Activated CD4-positive, alpha-beta T cell treated with anti-CD3 and anti-CD28 coated beads, Interleukin-2, amount 50 U/mL, for 1 hour (primary cell): ENCODE measurements around the gene BAG5.
"Not testable (repeated sequence)": the region's sequence is repeated elsewhere in the genome, so short reads cannot be mapped to it uniquely, and the experiment has no call there.

Source experiments
- DNase-seq: peaks from one replicate; pipeline ENCODE4 v3.0.0-alpha.2; 2020

Gene BAG5, protein sequence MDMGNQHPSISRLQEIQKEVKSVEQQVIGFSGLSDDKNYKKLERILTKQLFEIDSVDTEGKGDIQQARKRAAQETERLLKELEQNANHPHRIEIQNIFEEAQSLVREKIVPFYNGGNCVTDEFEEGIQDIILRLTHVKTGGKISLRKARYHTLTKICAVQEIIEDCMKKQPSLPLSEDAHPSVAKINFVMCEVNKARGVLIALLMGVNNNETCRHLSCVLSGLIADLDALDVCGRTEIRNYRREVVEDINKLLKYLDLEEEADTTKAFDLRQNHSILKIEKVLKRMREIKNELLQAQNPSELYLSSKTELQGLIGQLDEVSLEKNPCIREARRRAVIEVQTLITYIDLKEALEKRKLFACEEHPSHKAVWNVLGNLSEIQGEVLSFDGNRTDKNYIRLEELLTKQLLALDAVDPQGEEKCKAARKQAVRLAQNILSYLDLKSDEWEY

GRCh38 chr14:103562429-103563225 is at the start of gene BAG5, which contains the start of gene COA8:
BAG5 (minus strand) TSS chr14:103562657; CDS start chr14:103561164, 1,493 bp downstream.
COA8 (plus strand) TSS chr14:103562960; CDS start chr14:103563002, 42 bp downstream.
- peak; percentile 81 for DNase-seq

GRCh38 chr14:103611215-103611614 is 48.8 kb upstream of the BAG5 start:
- no peak for DNase-seq

- not testable (repeated sequence) for DNase-seq
These were observed 46.6 kb upstream of the BAG5 start for GRCh38 chr14:103609081-103609480.

DNA sequence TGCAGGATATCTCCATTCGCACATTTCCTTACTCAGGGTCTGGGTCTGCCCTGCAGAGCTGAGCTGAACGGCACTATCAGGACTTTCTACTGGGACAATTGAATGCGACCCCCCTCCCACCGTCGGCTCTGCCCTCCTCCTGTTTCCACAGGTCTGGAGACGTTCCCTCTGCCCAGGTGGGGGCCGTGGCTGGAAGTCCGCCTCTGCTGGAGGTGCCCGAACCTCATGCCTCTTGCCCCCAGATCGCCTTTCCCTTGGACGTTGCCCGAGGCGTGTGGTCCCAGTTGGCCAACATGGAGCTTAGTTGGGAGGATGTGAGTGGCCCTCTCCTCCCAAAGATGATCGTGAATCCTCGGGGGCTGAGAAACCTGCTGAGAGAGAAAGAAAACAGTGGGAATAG is 45.4 kb upstream of the BAG5 start:
- DNase-seq, result no peak

GRCh38 chr14:103606963-103607668 is 44.7 kb upstream of the BAG5 start:
- peak; percentile 36 for DNase-seq

GRCh38 chr14:103604620-103605019 is 42.2 kb upstream of the BAG5 start:
- no peak for DNase-seq

GRCh38 chr14:103600503-103600902 is 38.0 kb upstream of the BAG5 start:
- DNase-seq, result no peak

GRCh38 chr14:103597623-103598377 is 35.3 kb upstream of the BAG5 start:
- no peak for DNase-seq

DNA sequence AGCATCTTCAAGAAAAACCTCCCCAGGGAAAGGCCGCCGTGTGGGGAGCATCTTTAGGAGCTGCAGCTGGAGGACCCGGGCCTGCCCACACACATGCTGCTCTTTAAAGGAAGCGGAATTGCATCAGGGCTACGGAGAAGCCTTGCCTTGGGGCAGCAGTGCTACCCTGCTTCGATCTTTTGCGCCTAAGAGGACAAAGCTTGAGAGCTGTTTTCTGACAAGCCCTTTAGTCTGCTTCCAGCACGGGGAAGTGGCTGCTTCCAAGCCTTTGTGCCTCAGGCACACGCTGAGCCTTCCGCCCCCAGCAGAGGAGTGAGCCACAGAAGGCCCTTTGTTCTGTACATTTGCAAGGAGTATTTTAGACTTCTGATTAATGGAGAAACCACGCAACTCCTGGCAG is 31.8 kb upstream of the BAG5 start:
- DNase-seq, result no peak

DNA sequence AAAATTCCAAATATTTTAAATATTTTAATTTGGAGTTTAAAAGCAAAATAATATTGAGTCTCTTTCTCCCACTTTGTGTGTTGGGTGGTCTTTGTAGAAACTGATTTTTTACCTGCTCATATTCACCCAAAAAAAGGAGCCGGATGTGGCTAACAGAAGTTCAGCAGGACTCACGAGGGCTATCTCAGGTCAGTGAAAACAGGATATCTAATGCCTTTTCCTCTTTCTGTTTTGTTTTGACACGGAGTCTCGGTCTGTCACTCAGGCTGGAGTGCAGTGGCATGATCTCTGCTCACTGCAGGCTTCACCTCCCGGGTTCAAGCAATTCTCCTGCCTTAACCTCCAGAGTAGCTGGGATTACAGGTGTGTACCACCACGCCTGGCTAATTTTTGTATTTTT is 31.1 kb upstream of the BAG5 start:
- DNase-seq, result no peak

DNA sequence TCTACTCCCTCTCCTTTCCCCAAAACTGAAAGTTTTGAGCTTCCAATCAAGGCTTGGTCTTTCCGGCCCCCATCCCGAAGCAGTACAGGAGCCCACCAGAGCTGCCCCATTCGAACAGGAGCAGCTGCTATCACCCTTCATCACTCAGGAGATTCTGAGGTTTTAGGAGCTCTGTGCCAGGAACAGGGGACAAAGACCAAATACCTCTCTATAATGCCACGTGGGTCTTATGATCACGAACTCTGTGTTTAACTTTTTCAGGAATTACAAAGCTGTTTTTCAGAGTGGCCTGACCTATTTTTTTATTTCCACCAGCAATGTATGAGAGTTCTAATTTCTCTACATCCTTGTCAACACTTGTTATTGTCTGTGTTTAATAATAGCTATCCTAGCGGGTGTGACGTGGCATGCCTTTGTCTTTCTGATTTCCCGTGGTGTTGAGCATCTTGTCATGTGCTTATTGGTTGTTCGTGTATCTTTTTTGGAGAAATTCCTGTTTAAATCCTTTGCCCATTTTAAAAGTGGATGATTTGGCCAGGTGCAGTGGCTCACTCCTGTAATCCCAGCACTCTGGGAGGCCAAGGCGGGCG is 22.0 kb upstream of the BAG5 start:
- DNase-seq, result no peak

DNA sequence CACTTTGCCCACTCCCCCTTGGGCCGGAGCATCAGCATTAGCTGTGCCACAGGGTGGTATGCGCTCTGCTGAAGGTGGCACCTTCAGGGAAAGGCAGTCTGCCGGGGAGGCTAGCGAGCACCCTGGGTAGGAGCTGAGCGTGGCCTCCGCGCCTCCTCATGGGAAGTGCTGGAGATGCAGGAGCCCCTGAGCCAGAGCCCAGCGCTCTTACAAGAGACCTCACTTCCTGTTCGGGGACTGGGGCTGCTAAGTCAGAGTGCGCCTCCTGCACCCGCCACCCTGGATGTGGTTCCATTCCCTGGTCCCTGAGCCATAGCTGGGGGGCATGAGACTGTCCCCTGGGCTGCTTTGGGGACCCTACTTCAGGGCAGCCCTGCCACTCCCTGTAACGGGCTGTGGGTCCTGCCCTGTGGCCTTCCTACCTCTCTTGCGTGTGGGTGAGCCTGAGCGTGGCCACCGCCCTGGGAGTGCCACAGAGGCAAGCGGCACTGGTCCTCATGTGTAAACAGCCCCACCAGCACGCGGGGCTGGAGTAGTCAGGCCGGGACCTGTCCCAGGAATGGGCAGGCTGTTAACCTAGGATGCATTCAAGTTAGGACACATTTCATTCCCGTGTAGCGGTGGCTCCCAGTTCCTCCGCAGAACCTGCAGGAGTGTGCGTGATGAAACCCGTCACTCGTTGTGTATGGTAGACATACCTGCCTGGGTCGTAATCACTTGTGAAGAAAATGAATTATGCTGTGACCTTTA is 19.7 kb upstream of the BAG5 start:
- DNase-seq, result no peak

DNA sequence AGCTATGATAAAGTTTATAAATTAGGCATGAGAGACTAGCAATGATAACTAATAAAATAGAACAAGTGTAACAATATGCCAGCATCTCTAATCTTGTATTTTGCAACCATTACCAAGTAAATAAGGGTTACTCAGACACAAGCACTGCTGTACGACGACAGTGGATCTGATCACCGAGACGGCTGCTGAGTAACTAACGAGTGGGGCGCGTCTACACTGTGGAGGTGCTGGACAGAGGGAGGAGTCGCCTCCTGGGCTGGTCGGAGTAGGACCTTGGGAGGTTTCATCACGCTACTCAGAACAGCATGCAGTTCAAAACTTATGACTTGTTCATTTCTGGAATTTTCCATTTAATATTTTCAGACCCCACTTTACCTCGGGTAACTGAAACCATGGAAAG is 18.7 kb upstream of the BAG5 start:
- DNase-seq, result no peak

DNA sequence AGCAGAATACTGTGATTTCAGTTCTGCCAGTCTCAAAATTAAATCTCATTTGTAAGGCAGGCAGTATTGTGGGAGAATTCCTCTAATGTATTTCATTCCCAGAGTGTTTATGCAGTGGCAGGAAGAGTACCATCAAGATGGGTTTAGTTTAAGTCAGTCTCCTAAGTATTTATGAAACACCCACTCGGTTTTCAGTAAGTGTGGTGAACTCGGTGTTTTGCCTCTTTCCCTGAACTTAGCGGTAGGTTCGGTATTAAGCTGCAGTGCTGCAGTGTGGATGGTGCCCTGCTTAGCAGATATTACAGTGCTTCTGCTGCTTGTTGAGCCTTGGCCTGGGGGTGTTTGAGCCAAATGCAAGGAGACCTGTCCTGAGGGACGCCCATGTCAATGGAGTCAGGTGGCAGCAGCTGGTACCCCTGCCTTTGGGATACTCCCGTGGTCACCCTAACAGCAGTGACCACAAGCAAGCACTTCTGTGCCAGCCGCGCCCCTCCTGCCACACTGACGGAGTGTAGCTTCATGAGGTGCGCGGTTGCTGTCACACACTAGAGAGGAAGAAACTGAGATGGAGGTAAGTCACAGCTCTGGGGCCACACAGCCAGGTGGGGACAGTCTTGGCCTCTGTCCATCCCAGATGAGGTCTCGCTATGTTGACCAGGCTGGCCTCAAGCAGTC is 16.1 kb upstream of the BAG5 start:
- no peak for DNase-seq

- no peak for DNase-seq
These were observed 14.0 kb upstream of the BAG5 start for GRCh38 chr14:103576371-103577024.

- no peak for DNase-seq
These were observed 12.3 kb upstream of the BAG5 start for GRCh38 chr14:103574707-103575285.

DNA sequence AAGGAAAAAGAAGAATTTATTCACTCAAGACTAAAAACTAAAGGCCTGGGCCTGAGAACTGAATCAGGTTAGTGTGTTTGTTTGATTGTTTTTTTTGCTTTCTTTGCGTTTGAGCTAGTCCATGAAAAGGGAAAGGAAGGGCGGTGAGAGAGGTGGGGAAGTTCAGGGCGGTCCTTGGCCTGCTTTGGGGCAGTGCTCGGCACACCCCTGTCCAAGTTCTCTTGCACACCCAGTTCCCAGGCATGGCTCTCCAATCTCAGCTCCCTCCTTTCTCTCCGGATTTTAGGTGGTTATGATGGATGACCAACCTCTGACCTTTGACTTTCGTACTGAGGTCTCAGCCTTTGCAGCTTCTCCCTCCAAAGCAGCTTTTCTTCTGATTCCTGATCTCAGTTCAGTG is 11.6 kb upstream of the BAG5 start:
- no peak for DNase-seq

- DNase-seq, result no peak
These were observed 7.0 kb upstream of the BAG5 start for GRCh38 chr14:103569408-103569807.

DNA sequence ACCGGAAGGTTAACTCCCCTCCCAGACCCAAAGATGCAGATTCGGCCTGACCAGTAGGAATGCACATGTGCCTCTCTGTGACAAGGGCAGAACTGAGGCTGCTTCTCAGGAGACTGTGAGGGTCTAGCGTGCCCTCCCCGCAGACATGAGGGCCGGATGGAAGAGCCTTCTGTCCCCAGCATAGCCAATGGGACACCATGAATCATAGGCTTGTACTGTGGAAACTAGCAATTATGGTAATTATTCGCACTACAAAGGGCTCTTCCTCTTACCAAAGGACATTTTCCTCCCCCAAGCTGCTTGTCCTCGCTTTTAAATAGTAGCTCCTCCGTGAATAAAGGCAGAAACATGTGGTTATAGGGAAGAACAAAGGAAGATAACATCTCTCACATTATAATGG is 6.5 kb upstream of the BAG5 start:
- DNase-seq, result no peak
